ENCODE results near the gene XYLT1.

GRCh38 chr16:17412221-17412620 is 58.5 kb downstream of the XYLT1 start:
- TF ChIP-seq CTCF (IDR thresholded peaks at IDR 0.05) (no peak), POLR2A (IDR thresholded peaks at IDR 0.05) (no peak)
